Measurements from ENCODE around the gene MLST8.

DNA sequence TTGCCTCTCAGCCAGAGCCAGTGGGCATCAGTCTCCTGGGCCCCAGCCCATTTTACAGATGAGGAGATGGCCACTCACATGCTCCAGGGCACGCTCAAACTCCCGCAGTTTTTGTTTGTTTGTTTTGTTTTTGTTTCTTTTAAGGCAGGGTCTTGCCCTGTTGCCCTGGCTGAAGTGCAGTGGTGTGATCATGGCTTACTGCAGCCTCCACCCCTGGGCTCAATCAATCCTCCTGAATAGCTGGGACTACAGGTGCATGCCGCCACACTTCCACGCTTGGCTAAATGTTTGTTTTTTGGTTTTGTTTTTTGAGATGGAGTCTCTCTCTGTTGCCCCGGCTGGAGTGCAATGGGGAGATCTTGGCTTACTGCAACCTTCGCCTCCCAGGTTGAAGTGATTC, 21.7 kb downstream of the MLST8 start:
- TF ChIP-seq, protein P1, sequence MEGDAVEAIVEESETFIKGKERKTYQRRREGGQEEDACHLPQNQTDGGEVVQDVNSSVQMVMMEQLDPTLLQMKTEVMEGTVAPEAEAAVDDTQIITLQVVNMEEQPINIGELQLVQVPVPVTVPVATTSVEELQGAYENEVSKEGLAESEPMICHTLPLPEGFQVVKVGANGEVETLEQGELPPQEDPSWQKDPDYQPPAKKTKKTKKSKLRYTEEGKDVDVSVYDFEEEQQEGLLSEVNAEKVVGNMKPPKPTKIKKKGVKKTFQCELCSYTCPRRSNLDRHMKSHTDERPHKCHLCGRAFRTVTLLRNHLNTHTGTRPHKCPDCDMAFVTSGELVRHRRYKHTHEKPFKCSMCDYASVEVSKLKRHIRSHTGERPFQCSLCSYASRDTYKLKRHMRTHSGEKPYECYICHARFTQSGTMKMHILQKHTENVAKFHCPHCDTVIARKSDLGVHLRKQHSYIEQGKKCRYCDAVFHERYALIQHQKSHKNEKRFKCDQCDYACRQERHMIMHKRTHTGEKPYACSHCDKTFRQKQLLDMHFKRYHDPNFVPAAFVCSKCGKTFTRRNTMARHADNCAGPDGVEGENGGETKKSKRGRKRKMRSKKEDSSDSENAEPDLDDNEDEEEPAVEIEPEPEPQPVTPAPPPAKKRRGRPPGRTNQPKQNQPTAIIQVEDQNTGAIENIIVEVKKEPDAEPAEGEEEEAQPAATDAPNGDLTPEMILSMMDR (IDR thresholded peaks at IDR 0.05), result no peak
- TF ChIP-seq EZH2 (IDR thresholded peaks at IDR 0.05; ENCODE audit: borderline replicate concordance, insufficient read depth, low read depth, low read length, poor library complexity, severe bottlenecking), result no peak

All from B cell (primary cell).